CD14-positive monocyte (primary cell): ENCODE data around the gene KNDC1. TPM values are rescaled to one million over a fixed set of nuclear protein-coding genes. Genes with fewer than 3 reads are reported as not detected.
"Not testable (repeated sequence)": the region's sequence is repeated elsewhere in the genome, so short reads cannot be mapped to it uniquely, and the experiment has no call there.

Source experiments
- DNase-seq, 3 donors: peaks; one replicate each; pipeline ENCODE4 v3.0.0-alpha.2; 2011 to 2022
- H2AFZ ChIP-seq: 2 replicates; pipeline ENCODE4 v1.6.0; 2012; ENCODE audit warnings: mild to moderate bottlenecking, low read depth, low read length, inconsistent platforms; ENCODE audit not compliant: insufficient read depth, poor library complexity, severe bottlenecking
- H3K27ac ChIP-seq, 2 donors: 1 replicate in 1 of 2; 2 replicates in 1 of 2; pipeline ENCODE4 v1.5.1; 2012 to 2013; ENCODE audit warnings: low read length in 2 of 2, control low read depth in 1 of 2, inconsistent platforms in 1 of 2, low read depth in 1 of 2, mild to moderate bottlenecking in 1 of 2
- H3K27me3 ChIP-seq, 2 donors: one replicate each; pipeline versions ENCODE4 v1.6.0 to v1.6.1; 2011 to 2013; ENCODE audit warnings: low read length in 2 of 2; ENCODE audit not compliant: control insufficient read depth in 2 of 2, insufficient read depth in 2 of 2
- H3K36me3 ChIP-seq, 2 donors: replicated peaks in 1 of 2; 1 replicate in 1 of 2; 2 replicates in 1 of 2; pipeline versions ENCODE4 v1.5.1 to v1.6.1; 2012 to 2013; ENCODE audit warnings: low read length in 2 of 2, control low read depth in 1 of 2, inconsistent platforms in 1 of 2, mild to moderate bottlenecking in 1 of 2; ENCODE audit not compliant: insufficient read depth in 2 of 2, control insufficient read depth in 1 of 2
- H3K4me1 ChIP-seq, 2 donors: 1 replicate in 1 of 2; 2 replicates in 1 of 2; pipeline versions ENCODE4 v1.5.1 to v1.6.1; 2012 to 2013; ENCODE audit warnings: low read length in 2 of 2, control low read depth in 1 of 2, inconsistent platforms in 1 of 2, mild to moderate bottlenecking in 1 of 2, moderate library complexity in 1 of 2; ENCODE audit not compliant: insufficient read depth in 2 of 2, control insufficient read depth in 1 of 2
- H3K4me2 ChIP-seq: replicated peaks from 2 replicates; pipeline ENCODE3; 2012; ENCODE audit warnings: low read length, moderate library complexity, mild to moderate bottlenecking; ENCODE audit not compliant: poor library complexity, severe bottlenecking; ENCODE audit errors: extremely low read depth
- H3K4me3 ChIP-seq, 3 experiments: fragments of 200-600 bp in 1 of 3; sonication (generic) in 1 of 3; replicated peaks in 1 of 3; 1 replicate in 2 of 3; 2 replicates in 1 of 3; pipeline ENCODE4 v1.5.1; 2011 to 2013; ENCODE audit warnings: low read length in 3 of 3, mild to moderate bottlenecking in 3 of 3, control low read depth in 2 of 3, low read depth in 2 of 3, inconsistent platforms in 1 of 3, moderate library complexity in 1 of 3
- H3K79me2 ChIP-seq: 2 replicates; pipeline ENCODE4 v1.6.0; 2012; ENCODE audit warnings: mild to moderate bottlenecking, control low read depth, inconsistent platforms, low read length, moderate library complexity; ENCODE audit not compliant: insufficient read depth
- H3K9ac ChIP-seq: 2 replicates; pipeline ENCODE4 v1.6.0; 2017; ENCODE audit warnings: low read length, mild to moderate bottlenecking; ENCODE audit not compliant: insufficient read depth, poor library complexity, severe bottlenecking
- H3K9me3 ChIP-seq, 2 donors: replicated peaks in 1 of 2; 1 replicate in 1 of 2; 2 replicates in 1 of 2; pipeline versions ENCODE4 v1.5.1 to v1.6.1; 2012 to 2013; ENCODE audit warnings: low read length in 2 of 2, control low read depth in 1 of 2; ENCODE audit not compliant: control insufficient read depth in 1 of 2, insufficient read depth in 1 of 2
- H4K20me1 ChIP-seq: 2 replicates; pipeline ENCODE4 v1.6.0; 2012; ENCODE audit warnings: mild to moderate bottlenecking, low read length, control low read depth, moderate library complexity; ENCODE audit not compliant: insufficient read depth
- H3K27ac Mint-ChIP-seq, 7 donors: one replicate each; pipeline ENCODE4 v1.8.0; 2020; ENCODE audit warnings: mild to moderate bottlenecking in 7 of 7, mixed read lengths in 7 of 7, moderate library complexity in 6 of 7, inconsistent platforms in 2 of 7
- H3K27me3 Mint-ChIP-seq, 3 donors: one replicate each; pipeline ENCODE4 v1.8.0; 2021 to 2022; ENCODE audit warnings: low read depth in 3 of 3, mild to moderate bottlenecking in 3 of 3, mixed read lengths in 3 of 3, moderate library complexity in 3 of 3, inconsistent platforms in 1 of 3
- H3K36me3 Mint-ChIP-seq, 2 donors: one replicate each; pipeline ENCODE4 v1.8.0; 2020; ENCODE audit warnings: mixed read lengths in 2 of 2, inconsistent platforms in 1 of 2, mild to moderate bottlenecking in 1 of 2
- H3K4me1 Mint-ChIP-seq: one replicate; pipeline ENCODE4 v1.8.0; 2020; ENCODE audit warnings: mild to moderate bottlenecking, mixed read lengths
- H3K4me3 Mint-ChIP-seq, 2 donors: one replicate each; pipeline ENCODE4 v1.8.0; 2020; ENCODE audit warnings: mild to moderate bottlenecking in 2 of 2, mixed read lengths in 2 of 2, moderate library complexity in 1 of 2
- H3K9me3 Mint-ChIP-seq, 7 donors: one replicate each; pipeline ENCODE4 v1.8.0; 2020 to 2022; ENCODE audit warnings: mixed read lengths in 7 of 7, mild to moderate bottlenecking in 6 of 7, moderate library complexity in 6 of 7, inconsistent platforms in 2 of 7
- CTCF ChIP-seq: fragments of 200-600 bp; IDR thresholded peaks from one replicate; pipeline ENCODE4 v1.8.0; 2022; ENCODE audit warnings: antibody characterized with exemption, mild to moderate bottlenecking
- WGBS: methylation state at CpG from one replicate; pipeline ENCODE4 v1.1.5; 2013; ENCODE audit warnings: missing lambda C conversion rate; ENCODE audit not compliant: insufficient coverage; 5-methylcytosine and 5-hydroxymethylcytosine counted together
- intact Hi-C, 2 donors: fragments of 100-400 bp; cut with micrococcal nuclease; formaldehyde crosslinking; loops; one replicate each; pipeline versions ENCODE4 v1.15.0 to v1.15.1; 2023
- polyA plus RNA-seq, 3 donors: library from polyadenylated mRNA; depleted of rRNA in 1 of 3; unstranded in 2 of 3; stranded (reverse) in 1 of 3; fragments of 300-500 nt in 2 of 3; fragments of >200 nt in 1 of 3; fragmentation: Illumina TruSeq in 2 of 3; gene quantifications; 1 replicate in 2 of 3; 2 replicates in 1 of 3; pipeline ENCODE4 v1.2.3, GENCODE V29; 2012 to 2021

KNDC1 gene
- polyA plus RNA-seq, 3 donors, result 0.22 to 0.80 TPM; not detected in 1

DNA sequence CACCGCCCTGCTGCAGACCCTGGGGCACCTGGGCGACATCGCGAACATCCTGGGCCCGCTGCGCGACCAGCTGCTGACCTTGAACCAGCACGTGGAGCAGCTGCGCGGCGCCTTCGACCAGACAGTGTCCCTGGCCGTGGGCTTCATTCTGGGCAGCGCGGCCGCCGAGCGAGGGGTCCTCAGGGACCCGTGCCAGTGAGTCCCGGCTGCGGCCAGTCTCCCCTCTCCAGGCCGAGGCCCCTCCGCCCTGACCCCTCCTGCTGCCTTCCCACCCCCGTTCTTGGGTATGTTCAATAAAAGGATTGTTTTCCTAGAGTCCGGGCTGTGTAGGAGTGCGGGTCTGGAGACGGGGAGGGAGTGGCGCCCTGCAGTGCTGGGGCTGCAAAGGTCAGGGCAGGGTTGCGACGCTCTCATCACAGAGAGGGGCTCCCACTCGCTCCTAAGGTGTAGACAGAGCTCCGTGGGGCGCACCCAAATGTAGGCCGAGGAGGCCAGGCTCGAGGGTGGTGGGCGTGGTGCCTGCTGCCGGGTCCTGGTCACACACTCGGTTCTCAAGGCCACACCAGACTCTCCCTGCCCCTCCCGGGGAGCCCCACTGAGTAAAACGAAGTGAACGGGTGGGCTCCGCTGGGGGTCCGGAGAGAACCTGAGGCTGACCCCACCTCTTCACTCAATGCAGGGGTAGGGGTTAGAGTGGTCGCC is 71.4 kb downstream of the KNDC1 start:
- H3K4me1 Mint-ChIP-seq, result peaks cover 24% of the 10 kb centered on the region
- H3K4me3 ChIP-seq, result no peak overlapping the region
- no peaks in the 10 kb centered on the region for H3K79me2 ChIP-seq
- peaks cover 57 to 71% (median 64%) of the 10 kb centered on the region in 3 donors for H3K27me3 Mint-ChIP-seq
- H3K4me2 ChIP-seq, result peak overlapping the region; percentile 67
- peaks cover 18 to 47% of the 10 kb centered on the region in 2 donors for H3K4me1 ChIP-seq
- H3K36me3 Mint-ChIP-seq, result peaks cover 9 to 13% of the 10 kb centered on the region in 2 donors
- no peaks in the 10 kb centered on the region for H4K20me1 ChIP-seq
- no peak overlapping the region for H3K9ac ChIP-seq
- TF ChIP-seq CTCF, result no peak
- H2AFZ ChIP-seq, result no peak overlapping the region
- H3K27ac ChIP-seq, result no peak overlapping the region
- DNase-seq, result no peak
- peak overlapping the region; percentile 60 to 88 for H3K4me3 Mint-ChIP-seq
- WGBS, result 28% methylated on average over 26 of the region's 44 CpGs
- H3K27ac Mint-ChIP-seq, result peak overlapping the region in 3 of 7 donors; percentile 40 to 84 (median 63)
- peaks cover 22 to 58% of the 10 kb centered on the region in 2 donors for H3K27me3 ChIP-seq
- H3K9me3 ChIP-seq, result peaks cover 3 to 7% of the 10 kb centered on the region in 2 donors
- peaks cover 2 to 22% (median 16%) of the 10 kb centered on the region in 7 donors for H3K9me3 Mint-ChIP-seq
- intact Hi-C loops, result loop anchor here in 1 of 2 donors (10.0 kb wide), 1 partner anchor 87 kb away; no protein-coding TSS in a partner anchor
- no peaks in the 10 kb centered on the region for H3K36me3 ChIP-seq

- H3K4me3 Mint-ChIP-seq, result peak overlapping the region; percentile 20 to 76
- H3K36me3 ChIP-seq, result no peaks in the 10 kb centered on the region
- no peak overlapping the region for H2AFZ ChIP-seq
- no peaks in the 10 kb centered on the region for H3K79me2 ChIP-seq
- H3K9ac ChIP-seq, result no peak overlapping the region
- peak overlapping the region; percentile 67 for H3K4me2 ChIP-seq
- peaks cover 50 to 69% (median 57%) of the 10 kb centered on the region in 3 donors for H3K27me3 Mint-ChIP-seq
- peaks cover 24% of the 10 kb centered on the region for H3K4me1 Mint-ChIP-seq
- H3K36me3 Mint-ChIP-seq, result peaks cover 9 to 13% of the 10 kb centered on the region in 2 donors
- intact Hi-C loops, result loop anchor here in 1 of 2 donors (10.0 kb wide), 1 partner anchor 87 kb away; no protein-coding TSS in a partner anchor
- H3K9me3 Mint-ChIP-seq, result peaks cover 2 to 22% (median 16%) of the 10 kb centered on the region in 7 donors
- peaks cover 19 to 53% of the 10 kb centered on the region in 2 donors for H3K27me3 ChIP-seq
- H3K9me3 ChIP-seq, result peaks cover 3 to 7% of the 10 kb centered on the region in 2 donors
- peak overlapping the region in 1 of 7 donors; percentile 40 for H3K27ac Mint-ChIP-seq
- H3K4me1 ChIP-seq, result peaks cover 25 to 54% of the 10 kb centered on the region in 2 donors
- H3K4me3 ChIP-seq, result no peak overlapping the region
- H4K20me1 ChIP-seq, result no peaks in the 10 kb centered on the region
- TF ChIP-seq CTCF, result no peak
- no peak overlapping the region for H3K27ac ChIP-seq
- DNase-seq, result no peak
- WGBS, result 70% methylated on average over 7 of the region's 11 CpGs
Measured at GRCh38 chr10:133231946-133232574, 72.0 kb downstream of the KNDC1 start.

DNA sequence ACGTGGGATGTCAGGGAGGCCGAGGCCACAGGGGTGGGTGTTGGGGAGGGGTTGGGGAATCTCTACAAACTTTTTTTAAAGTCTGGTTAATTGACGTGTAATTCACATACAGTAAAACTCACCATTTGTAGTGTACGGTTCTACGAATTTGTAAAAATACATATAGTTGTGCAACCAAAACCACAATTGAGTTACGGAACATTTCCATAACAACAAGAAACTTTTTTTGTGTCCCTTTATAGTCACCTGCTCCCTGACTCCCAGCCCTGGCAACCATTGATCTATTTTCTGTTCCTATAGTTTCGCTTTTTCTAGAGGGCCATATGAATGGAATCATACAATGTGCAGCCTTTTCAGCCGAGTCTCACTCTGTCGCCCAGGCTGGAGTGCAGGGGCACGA is 74.8 kb downstream of the KNDC1 start:
- peaks cover 9 to 16% of the 10 kb centered on the region in 2 donors for H3K36me3 Mint-ChIP-seq
- DNase-seq, result peak; percentile 38 to 70 (median 62)
- peak overlapping the region; percentile 29 to 76 (median 40) for H3K4me3 ChIP-seq
- H3K36me3 ChIP-seq, H3K79me2 ChIP-seq, H3K9me3 ChIP-seq, H4K20me1 ChIP-seq: not testable (repeated sequence)
- peak overlapping the region; percentile 89 to 97 (median 96) for H3K27ac Mint-ChIP-seq
- intact Hi-C loops, result loop anchor here in 1 of 2 donors (10.0 kb wide), 1 partner anchor 90 kb away; no protein-coding TSS in a partner anchor
- H3K4me1 Mint-ChIP-seq, result peaks cover 23% of the 10 kb centered on the region
- peaks cover 6 to 53% of the 10 kb centered on the region in 2 donors for H3K27me3 ChIP-seq
- H3K27me3 Mint-ChIP-seq, result peaks cover 40 to 70% (median 55%) of the 10 kb centered on the region in 3 donors
- peak overlapping the region; percentile 74 for H2AFZ ChIP-seq
- peak overlapping the region; percentile 76 to 86 for H3K4me3 Mint-ChIP-seq
- peaks cover 42 to 64% of the 10 kb centered on the region in 2 donors for H3K4me1 ChIP-seq
- H3K4me2 ChIP-seq, result peak overlapping the region; percentile 74
- peak overlapping the region; percentile 89 to 92 for H3K27ac ChIP-seq
- WGBS, result no CpG with 5 or more reads among the region's 10 CpGs
- H3K9ac ChIP-seq, result peak overlapping the region; percentile 87
- H3K9me3 Mint-ChIP-seq, result peaks cover 2 to 17% (median 12%) of the 10 kb centered on the region in 7 donors
